ENCODE results near the gene A3GALT2.

The A3GALT2 gene

DNA sequence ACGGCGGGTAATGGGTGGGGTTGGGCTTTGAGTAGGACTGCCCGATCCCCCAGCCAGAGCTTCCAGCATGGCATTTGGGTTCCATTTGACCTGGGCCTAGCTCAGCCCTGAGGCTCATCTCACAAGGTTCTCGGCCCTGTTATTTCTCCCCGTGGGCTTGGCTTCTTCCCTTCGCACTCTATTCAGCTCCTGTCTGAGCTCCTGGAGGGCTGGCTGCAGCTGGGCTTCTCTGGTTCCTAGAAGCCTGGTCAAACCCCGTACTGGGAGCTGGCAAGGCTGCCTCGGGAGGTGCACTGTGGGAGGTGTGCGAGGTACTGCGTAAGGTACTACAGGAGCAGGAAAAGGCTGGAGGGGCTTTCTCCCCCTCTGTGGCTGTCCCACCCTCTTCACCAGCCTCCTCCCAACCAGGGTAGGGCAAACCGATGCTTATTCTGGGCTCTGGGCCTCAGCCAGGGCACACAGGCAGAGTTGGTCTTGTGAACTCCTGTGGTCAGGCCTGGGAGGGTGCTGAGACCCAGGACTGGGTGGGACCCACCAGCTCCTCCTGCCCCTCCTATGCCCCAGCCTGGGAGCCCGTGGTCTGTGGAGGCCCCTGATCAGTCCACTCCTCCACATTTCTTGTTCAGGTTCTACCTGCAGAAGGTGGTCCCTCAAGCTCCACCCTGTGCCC is 814 bp downstream of the A3GALT2 start:
- TF ChIP-seq GATA3 (IDR thresholded peaks at IDR 0.05; ENCODE audit: low read depth, low read length) (no peak), GATA2 (IDR thresholded peaks at IDR 0.05; ENCODE audit: low read depth, low read length) (no peak)

DNA sequence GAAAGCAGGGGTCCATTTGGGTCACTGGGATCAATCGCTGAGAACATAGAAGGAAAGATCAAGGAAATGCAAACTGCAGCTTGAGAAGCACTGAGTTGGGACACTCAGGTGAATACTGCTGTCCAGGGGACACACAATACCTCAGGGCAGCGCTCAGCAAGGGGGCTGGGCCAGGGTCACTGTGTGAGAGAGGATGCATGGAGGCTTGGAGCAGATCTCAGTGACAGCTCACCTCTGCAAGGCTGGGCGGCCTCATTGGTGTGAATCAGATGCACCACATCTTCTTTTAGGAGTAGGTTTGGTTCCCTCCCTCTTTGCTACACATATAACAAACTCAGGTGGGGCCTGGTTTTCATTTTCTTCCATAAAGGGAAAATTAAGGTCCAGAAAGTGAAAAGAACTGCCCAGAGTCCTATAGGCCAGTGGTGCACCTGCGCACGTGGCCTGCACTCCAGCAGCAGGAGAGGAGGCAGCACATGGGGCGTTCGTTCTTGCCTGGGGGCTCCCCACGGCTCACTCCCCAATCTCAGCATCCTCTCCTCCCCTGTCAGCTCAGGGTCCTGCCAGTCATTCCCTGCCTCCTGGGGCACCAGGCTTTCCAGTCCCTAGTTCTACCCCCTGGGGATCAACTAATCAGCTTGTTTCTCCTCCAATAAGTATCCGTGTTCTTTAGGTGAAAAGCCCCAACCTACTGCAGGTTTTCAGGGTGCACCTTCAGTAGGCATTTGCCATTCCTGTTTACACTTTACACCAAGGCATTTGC is 1.5 kb downstream of the A3GALT2 start:
- TF ChIP-seq GATA2 (IDR thresholded peaks at IDR 0.05; ENCODE audit: low read depth, low read length) (no peak), GATA3 (IDR thresholded peaks at IDR 0.05; ENCODE audit: low read depth, low read length) (no peak)

DNA sequence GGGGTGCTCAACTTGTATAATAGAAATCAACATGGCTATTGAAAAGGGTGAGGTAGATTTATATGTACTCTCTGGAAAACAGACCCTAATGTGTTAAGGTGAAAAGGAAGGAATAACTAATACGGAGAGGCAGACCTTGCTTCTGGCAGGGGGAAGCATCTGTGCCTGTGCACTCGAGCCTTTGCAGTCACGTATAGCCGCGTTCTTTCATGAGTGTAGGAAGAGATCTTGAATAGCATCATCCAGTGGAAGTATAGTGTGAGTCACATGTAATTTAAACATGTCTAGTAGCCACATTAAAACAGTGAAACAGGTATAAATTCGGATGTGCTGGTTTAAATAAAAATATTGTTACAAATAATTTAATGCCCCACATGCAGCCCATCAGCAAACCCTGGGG is 3.0 kb downstream of the A3GALT2 start:
- TF ChIP-seq GATA2 (IDR thresholded peaks at IDR 0.05; ENCODE audit: low read depth, low read length) (no peak), GATA3 (IDR thresholded peaks at IDR 0.05; ENCODE audit: low read depth, low read length) (no peak)

DNA sequence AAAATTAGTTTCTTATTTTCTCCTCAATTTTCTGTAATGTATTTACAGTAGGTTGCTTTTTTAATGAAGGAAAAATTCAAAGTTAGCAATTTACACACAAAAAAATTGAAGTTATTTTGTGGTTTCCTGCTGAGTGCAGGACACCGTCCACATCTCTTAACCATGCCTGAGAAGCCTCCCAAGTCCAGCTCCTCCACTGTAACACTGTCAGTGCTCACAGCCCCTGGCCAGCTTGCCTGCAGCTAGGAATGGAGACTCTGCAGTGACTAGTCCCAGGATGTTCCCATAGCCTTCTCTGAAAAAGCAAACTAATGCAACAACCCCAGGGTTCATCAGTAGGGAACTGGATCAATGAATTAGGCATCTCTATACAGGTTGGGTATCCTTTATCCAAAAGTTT is 3.5 kb downstream of the A3GALT2 start:
- no peak for TF ChIP-seq GATA2 (IDR thresholded peaks at IDR 0.05; ENCODE audit: low read depth, low read length)
- TF ChIP-seq GATA3 (IDR thresholded peaks at IDR 0.05; ENCODE audit: low read depth, low read length), result no peak

DNA sequence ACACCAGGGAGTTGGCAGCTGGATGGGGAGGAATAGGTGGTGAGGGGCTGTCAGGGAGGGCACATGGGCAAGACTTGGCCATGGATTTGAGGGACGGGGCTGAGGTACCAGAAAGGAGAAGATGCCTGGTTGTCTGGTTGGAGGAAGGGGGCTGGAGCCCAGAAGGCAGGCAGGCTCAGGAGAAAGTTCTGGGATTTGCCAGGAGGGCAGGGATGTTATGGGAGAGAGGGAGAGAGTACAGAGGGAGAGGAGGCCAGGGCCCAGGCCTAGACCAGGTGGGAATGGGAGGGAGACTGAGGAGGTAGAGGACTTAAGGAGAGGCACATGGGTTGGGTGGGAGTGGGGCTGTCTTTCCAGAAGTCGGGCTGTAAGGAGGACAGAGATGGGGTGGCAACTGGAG is 4.3 kb downstream of the A3GALT2 start:
- TF ChIP-seq GATA3 (IDR thresholded peaks at IDR 0.05; ENCODE audit: low read depth, low read length), result no peak
- no peak for TF ChIP-seq GATA2 (IDR thresholded peaks at IDR 0.05; ENCODE audit: low read depth, low read length)

DNA sequence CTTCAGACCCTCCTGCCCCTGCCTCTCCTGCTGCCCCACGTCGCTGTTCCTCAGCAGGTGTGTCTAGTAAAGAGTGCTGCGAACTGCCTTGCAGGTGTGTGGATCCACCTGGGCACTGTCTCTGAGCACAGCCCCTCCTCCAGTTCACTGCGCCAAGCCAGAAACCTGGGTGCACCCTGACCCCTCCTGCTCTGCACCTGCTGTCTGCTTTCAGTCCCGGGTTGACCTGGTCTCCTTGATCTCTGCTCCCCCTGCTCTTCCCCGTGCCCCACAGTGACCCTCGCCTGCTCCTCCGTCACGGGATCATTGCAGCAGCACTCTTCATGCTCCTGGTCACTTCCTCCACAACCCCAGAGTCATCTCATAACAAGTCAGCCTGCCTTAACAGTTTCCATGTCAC is 6.5 kb downstream of the A3GALT2 start:
- no peak for TF ChIP-seq GATA3 (IDR thresholded peaks at IDR 0.05; ENCODE audit: low read depth, low read length)
- TF ChIP-seq GATA2 (IDR thresholded peaks at IDR 0.05; ENCODE audit: low read depth, low read length), result no peak

DNA sequence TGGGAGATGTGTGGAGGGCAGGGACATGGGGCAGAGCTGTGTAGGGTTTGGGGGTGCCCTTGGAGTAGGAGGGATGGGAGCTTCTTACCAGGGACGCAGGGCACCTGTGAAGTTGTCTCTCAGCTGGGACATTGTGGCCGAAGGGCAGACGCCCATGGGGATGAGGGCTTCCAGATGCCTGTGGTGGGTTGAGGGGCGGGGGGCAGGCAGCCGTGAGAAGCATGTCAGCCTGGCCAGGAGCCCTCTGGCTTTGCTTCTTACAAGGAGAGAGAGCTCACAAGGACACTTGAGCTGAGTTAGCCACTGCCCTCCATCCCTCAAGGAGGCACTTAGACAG is 8.5 kb downstream of the A3GALT2 start:
- TF ChIP-seq GATA3 (IDR thresholded peaks at IDR 0.05; ENCODE audit: low read depth, low read length) (no peak), GATA2 (IDR thresholded peaks at IDR 0.05; ENCODE audit: low read depth, low read length) (no peak)

DNA sequence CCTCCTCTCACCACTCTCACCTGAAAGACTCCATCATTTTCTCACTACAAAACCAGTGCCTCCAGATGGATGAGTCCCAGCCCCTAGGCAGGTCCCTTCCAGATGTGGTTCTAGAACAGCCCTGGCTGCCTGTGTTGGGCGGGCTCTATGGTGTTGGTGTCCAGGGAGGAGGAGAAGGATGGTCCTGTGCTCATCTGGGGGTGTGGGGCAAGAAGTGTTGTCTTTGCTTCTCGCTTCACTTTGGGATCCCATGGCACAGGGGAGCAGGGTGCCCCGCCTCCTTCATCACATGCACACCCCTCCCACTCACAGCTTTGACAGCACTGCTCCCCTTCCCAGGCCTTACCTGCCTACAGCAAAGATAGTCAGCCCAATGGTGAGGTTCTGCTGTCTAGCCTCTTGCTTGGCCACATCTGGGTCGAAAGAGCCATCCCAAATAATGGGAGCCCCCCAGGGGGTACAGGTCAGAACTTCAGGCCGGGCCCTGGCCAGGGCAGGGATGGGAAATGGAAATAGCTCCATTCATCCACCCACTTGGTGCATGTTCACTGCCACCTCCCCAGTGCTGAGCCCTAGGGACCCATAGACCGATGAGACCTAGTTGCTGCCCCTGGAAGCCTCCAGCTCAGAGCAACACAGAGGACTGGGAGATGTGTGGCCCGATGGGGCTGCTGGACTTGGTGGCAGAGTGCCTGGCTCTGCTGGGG is 9.0 kb downstream of the A3GALT2 start:
- TF ChIP-seq GATA3 (IDR thresholded peaks at IDR 0.05; ENCODE audit: low read depth, low read length) (no peak), GATA2 (IDR thresholded peaks at IDR 0.05; ENCODE audit: low read depth, low read length) (no peak)

DNA sequence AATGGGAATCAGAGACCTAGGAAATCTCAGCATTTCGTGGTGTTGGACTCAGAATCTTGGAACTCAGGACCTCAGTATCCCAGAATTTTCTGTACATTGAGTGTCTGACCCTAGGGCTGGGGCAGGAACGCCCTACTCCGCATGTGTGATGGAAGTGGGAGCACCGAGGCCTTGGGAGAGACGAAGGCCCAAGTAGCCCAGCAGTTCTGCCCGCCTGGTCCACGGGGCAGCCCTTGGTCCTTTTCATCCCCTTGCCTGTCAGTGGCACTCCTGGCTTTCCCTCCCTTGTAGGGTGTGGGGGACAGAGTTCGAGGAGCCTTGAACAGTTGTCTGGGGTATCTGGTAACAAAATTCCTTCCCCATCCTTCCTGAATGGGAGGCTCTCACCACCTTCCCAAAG is 10.2 kb downstream of the A3GALT2 start:
- TF ChIP-seq GATA2 (IDR thresholded peaks at IDR 0.05; ENCODE audit: low read depth, low read length) (no peak), GATA3 (IDR thresholded peaks at IDR 0.05; ENCODE audit: low read depth, low read length) (no peak)

DNA sequence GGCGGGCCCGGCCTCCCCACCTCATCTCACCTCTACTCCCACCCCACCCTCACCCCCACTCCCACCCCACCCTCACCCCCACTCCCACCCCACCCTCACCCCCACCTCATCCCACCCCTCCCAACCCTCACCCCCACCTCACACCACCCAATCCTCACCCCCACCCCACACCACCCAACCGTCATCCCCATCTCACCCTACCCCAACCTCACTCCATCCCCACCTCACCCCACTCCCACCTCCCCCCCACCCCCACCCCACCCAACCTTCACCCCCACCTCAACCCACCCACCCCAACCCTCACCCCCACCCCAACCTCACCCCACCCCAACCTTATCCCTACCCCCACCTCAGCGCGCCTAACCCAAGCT is 13.4 kb downstream of the A3GALT2 start:
- no peak for TF ChIP-seq GATA2 (IDR thresholded peaks at IDR 0.05; ENCODE audit: low read depth, low read length)
- no peak for TF ChIP-seq GATA3 (IDR thresholded peaks at IDR 0.05; ENCODE audit: low read depth, low read length)

DNA sequence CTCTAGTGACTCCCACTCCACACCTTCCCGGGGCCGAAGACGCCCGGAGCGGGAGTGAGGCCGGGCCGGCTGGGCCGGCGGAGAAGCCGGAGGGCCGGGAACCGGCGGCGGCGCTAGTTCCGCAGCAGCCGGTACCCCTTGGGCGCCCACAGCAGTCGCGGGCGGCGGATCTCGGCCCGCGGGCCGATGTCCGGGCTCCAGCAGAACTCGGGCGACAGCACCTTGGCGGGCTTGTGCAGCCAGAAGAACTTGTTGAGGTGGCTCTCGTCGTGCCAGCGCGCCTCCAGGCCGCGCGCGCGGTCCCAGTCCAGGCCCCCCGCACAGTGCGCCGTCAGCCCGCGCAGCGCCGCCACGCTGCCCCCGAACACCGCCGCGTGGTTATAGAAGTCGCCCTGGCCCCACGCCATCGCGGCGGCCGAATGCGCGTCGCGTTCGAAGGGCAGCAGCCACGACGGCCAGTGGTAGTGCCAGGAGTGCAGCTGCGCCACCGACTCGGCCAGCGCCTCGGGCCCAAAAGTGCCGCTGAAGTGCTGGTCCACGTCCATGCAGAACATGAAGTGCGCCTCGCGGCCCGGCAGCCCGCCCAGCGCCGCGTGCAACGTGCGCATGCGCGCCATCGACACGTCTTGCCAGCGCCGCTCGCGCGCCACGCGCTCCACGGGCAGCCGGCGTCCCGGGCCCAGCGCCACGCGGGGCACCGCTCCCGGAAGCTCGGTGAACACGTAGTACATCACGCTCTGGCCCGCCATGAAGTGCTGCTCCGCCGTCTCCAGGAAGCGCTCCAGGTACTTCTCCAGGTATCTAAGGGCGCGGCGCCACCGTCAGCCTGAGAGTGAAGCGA is 14.0 kb downstream of the A3GALT2 start:
- TF ChIP-seq GATA3 (IDR thresholded peaks at IDR 0.05; ENCODE audit: low read depth, low read length) (no peak), GATA2 (IDR thresholded peaks at IDR 0.05; ENCODE audit: low read depth, low read length) (no peak)

DNA sequence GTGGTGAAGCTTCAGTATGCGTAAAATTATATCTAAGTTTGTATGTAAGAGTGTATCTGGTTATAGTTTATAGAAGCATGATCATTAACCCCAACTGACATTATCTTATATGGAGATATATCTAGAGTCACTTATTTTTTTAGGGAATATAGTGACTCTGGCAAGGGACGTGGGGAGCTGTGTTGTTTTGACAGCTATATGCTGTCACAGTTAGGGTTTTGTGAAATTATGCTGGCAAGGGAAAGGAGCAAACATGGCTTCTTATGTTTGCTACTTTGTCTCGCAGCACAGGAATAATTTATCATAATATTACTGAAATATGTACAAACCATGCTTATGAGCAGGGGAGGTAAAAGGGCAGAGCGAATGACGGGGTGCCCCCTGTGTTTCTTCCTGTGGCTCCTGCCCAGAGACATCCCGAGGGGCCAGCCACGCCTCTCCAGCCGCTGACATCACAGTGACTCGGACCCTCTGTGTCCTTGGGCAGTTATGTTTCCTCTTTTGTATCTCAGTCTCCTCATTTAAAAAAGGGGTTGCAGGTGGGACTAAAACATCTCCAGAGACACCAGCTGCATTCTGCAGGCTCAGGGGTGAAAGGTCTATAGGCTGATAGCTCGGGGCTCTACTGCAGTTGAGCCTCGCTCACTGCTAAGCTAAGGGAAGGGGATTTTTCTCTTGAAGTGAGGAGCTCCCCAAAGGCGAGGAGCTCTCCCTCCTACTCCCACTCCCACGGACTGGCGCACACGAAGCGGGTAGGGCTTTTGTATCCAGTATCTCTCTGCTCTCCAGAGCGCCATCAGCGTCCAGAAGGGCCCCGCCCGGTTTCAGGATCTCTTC is 14.9 kb downstream of the A3GALT2 start:
- TF ChIP-seq GATA3 (IDR thresholded peaks at IDR 0.05; ENCODE audit: low read depth, low read length), result no peak
- TF ChIP-seq GATA2 (IDR thresholded peaks at IDR 0.05; ENCODE audit: low read depth, low read length), result no peak

DNA sequence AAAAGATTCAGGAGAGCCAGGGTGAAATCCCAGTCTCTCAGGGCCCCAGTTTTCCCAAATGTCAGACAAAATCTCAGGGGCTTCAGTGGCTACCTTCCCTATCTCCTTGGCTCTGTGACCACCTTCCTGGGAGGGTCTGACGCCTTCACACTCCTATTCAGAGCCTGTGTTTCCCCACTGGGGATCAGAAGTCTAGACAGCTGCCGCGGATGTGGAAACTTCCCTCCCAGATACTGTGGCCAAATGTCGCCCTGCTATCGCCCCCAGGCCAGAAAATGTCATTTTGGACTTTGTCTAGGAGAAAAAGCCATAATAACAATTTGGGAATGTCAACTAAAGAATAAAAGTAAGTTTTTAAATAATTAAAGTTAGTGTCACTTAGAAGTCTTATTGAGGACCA is 15.9 kb downstream of the A3GALT2 start:
- TF ChIP-seq GATA3 (IDR thresholded peaks at IDR 0.05; ENCODE audit: low read depth, low read length), result no peak
- no peak for TF ChIP-seq GATA2 (IDR thresholded peaks at IDR 0.05; ENCODE audit: low read depth, low read length)
